ENCODE measurements around the gene USB1.

Gene USB1

DNA sequence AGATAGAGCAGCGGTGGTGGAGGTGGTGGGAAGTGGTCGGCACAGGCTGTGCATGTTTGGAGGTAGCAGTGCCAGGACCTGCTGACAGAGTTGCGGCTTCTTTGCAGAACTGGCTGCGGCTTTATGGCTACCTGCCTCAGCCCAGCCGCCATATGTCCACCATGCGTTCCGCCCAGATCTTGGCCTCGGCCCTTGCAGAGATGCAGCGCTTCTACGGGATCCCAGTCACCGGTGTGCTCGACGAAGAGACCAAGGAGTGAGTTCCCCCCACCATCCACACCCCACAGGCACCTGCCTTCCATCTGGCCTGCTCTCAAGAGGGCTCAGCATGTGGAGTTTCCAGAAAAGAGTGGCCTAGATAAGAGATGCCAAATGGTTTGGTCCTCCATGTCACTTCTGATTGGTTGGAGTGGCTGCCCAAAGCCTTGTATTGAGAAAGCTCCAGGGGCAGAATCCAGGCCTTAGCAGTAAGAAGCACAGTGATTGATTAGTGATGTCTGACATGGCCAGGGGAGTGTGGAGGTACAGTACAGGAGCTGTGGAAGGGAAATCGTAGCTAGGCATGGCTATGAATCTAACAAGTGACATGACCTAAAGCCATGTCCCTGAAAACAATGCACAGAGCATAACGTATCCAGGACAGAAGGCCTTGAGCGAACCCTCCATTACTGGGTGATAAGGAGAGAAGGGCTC lies 36.3 kb downstream of the USB1 start:
- DNase-seq: no peak

DNA sequence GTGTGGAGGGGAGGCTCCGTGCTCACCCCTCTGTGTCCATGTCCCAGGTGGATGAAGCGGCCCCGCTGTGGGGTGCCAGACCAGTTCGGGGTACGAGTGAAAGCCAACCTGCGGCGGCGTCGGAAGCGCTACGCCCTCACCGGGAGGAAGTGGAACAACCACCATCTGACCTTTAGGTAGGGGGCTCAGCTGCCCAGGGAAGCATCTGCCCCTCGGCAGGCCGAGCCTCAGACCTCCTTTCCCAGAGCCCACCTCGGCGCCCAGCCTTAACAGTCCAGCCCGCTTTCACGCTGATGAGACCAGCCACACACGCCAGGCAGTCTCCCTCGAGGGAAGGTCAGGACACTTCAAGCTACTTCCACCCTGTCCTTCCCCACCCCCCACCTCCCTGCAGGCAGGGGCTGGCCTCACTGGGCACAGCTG lies 37.0 kb downstream of the USB1 start:
- DNase-seq: no peak

DNA sequence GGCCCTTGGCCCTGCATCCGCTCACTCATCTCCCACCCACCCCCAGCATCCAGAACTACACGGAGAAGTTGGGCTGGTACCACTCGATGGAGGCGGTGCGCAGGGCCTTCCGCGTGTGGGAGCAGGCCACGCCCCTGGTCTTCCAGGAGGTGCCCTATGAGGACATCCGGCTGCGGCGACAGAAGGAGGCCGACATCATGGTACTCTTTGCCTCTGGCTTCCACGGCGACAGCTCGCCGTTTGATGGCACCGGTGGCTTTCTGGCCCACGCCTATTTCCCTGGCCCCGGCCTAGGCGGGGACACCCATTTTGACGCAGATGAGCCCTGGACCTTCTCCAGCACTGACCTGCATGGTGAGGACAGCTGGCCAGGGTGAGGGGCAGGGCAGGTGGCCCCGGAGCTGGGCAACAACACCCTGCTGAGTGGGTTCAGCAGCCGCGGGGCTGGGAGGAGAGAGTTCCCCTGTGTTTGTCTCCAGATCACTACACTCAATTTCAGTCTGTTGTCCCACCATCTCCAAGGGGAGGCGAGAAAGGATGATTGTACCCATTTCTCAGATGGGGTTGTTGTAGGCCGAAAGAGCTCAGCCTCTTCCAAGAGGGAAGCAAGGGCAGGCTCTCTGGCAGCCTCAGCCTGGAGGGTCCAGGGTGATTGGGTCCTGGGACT lies 38.8 kb downstream of the USB1 start:
- DNase-seq: no peak

DNA sequence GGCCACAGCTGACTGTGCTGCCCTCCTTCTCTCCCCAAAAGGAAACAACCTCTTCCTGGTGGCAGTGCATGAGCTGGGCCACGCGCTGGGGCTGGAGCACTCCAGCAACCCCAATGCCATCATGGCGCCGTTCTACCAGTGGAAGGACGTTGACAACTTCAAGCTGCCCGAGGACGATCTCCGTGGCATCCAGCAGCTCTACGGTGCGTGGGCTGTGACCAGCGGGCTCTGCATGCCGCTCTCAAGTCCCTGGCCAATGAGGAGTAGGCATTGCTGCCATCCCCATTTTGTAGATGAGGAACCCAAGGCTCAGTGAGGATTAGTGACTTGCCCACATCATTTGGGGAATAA lies 39.3 kb downstream of the USB1 start:
- no peak for DNase-seq

DNA sequence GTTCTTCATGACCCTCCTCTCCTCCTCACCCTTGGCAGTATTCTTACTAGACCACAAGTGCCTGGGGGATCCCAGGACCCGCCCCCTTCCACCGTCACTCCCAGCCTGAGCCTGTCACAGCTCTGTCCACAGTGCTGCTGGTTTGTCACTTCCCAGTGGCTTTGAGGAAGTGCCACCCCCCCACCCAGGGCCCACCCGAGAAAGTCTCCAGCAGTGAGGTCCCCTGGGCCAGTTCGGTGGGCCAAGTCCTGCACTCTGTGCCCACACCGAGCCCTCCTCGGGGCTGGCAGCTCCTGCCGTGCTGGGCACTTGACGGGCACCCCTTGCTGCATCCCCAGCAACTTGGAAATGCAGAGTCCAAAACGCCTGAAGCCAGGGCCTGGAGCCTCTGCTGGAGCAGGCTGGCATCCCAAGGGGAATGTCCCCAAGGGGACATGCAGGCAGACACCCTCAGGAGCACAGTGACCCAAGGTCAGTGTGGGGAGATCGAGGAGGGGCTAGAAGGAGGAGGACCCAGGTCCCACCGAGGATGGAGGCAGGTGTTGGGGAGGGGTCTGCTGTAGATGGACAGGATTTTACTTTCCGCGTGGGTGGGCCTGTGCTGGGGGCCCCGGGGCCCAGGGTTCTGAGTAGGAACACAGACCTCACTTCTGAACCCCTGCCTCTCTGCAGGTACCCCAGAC lies 39.9 kb downstream of the USB1 start:
- DNase-seq: no peak

DNA sequence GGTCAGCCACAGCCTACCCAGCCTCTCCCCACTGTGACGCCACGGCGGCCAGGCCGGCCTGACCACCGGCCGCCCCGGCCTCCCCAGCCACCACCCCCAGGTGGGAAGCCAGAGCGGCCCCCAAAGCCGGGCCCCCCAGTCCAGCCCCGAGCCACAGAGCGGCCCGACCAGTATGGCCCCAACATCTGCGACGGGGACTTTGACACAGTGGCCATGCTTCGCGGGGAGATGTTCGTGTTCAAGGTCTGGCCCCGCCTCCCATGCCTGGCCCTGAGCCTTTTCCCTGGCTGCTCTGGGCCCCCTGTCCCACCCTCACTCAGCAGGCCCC lies 40.4 kb downstream of the USB1 start:
- DNase-seq: no peak

DNA sequence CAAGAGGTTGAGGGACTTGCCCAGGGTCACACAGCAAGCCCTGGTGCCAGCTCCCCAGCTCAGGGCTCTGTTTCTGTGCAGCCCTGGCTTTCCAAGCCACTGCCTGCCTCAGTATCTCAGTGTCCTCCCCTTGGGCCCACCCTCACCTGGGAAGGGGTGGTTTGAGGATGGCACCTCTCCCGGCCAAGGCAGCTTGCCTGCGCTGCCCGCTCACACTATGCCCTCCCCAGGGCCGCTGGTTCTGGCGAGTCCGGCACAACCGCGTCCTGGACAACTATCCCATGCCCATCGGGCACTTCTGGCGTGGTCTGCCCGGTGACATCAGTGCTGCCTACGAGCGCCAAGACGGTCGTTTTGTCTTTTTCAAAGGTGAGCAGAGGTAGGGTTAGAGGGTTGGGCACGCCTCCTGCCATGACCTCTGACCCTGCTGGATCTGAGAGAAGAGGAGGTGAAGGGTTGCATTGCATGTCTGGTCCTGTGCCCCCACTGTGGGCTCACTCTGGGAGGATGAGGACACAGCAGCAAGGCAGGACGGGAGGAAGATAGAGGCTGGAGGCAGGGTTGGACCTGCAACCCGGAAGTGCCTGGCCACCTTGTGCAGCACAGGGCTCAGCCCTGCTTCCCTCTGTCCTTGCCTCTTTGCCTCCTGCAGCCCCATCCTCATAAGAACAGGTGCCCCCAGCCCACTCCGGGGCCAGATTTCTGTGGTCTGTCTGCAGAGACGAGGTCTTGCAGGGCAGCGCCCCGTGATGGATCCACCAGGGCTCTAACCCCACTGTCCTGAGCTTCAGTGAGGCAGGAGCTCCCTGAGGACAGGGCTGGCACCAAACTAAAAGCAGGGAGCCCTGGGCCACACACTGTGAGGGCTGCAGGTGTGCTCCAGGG lies 41.0 kb downstream of the USB1 start:
- DNase-seq: no peak

DNA sequence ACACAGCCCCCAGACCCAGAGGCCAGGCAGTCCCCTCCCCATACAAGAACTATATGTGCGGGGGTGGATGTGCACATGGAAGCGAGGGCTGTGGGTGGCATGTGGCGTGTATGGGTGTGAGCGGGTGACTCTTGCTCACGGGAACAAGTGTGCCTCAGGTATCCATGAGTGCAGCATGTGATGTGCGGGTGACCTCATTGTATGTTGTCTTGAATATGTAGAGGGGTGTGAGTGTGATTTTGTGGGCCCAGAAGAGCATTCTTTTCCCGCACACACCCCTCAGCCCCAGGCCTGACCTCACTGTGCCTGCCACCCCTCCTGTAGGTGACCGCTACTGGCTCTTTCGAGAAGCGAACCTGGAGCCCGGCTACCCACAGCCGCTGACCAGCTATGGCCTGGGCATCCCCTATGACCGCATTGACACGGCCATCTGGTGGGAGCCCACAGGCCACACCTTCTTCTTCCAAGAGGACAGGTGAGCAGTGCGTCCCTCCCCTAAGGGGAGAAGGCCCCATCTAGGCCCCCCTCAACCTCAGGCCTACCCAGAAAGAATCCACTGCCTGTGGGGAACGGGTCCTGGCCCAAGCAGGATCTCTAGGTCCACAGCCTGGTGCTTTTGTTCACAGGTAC lies 41.8 kb downstream of the USB1 start:
- no peak for DNase-seq

DNA sequence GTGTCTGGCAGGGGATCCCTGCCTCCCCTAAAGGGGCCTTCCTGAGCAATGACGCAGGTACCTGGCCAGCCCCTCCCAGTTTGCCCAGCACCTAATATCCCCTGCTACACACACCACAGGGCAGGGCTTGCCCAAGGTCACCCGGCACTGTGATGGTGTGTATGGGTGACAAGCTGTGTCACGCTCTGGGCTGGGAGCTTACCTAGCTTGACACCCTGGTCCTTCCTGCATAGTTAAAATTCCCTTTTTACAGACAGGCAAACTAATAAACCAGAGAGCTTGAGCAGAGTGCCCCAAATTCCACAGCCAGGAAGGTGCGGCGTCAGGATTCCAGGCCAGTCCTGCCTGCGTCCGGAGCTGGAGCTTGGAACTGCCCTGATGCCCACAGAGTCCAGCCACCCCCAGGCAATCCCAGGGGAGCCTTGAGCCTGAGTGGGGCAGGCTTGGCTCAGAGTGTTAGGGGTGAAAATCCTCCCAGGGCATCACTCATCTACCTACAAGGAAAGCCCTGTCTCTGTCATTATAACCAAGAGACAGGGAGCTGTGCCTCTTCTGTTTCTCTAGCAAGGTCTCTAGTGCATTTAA lies 42.5 kb downstream of the USB1 start:
- no peak for DNase-seq

DNA sequence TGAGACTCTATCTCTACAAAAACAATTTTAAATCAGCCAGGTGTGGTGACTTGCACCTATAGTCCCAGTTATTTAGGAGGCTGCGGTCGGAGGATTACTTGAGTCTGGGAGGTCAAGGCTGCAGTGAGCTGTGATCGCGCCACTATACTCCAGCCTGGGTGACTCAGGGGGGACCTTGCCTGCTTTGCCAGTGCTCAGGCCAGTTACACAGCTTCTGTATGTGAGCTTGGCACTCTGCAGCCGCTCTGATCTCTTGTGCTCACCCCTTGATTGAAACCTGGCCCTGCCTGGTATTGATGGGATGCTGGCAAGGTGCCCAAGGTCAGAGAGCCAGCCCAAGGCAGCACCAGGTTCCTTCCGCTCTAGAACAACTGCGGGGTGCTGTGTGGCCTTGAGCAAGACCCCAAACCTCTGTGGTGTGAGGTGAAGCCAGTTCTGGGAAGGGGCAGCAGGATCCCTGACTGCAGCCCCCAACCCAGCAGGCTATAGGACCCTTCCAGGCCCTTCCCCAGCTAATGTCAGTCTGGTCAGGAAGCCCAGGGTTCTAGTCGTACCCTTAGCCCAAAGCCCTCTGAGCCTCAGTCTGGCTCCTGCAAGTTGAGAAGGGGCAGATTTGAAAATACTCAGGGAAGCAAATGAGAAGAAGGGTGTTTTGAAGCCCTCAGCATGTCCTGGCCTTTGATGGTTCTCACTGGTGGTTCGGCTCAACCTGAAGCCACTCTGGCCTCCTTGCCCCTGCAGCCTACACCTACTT lies 43.2 kb downstream of the USB1 start:
- no peak for DNase-seq

DNA sequence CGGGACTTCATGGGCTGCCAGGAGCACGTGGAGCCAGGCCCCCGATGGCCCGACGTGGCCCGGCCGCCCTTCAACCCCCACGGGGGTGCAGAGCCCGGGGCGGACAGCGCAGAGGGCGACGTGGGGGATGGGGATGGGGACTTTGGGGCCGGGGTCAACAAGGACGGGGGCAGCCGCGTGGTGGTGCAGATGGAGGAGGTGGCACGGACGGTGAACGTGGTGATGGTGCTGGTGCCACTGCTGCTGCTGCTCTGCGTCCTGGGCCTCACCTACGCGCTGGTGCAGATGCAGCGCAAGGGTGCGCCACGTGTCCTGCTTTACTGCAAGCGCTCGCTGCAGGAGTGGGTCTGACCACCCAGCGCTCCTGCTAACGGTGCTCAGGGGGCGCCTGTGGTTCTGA lies 43.9 kb downstream of the USB1 start:
- no peak for DNase-seq

DNA sequence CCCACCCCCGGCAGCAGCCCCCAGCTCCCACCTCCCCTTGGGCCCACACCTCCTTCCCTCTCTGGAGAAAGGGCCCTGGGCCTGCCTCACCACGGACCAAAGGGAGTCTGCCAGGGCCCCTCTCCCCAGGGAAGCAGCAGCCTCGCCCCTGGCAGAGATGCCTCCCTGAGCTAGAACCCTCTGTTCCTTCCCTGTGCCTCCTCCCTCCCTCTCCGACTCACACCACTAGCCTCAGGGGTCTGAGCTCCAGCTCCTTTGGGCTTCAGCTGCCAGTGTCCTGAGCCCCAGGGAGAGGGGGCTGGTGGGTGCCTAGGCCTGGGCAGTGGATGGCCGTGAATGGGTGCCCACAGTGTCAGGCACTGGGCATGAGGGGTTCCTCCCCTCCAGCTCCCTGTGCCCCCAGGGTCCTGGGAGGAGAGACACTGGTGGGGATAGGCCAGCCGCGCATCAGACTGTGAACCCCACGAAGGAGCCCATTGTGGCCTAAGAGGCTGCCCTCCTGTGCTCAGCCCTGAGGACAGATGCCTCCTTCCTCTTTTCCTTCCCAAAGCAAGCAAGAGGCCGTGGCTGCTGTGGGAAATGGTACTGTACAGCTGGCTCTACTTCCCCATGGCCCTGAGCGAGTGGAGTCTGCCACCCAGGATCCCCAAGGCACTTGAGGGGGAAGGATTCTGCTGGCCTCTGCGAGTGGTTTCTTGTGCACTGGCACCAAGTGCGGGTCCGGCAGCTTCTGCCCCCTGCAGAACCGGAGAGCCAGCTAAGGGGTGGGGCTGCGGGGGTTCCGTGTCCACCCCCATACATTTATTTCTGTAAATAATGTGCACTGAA lies 45.1 kb downstream of the USB1 start:
- no peak for DNase-seq

DNA sequence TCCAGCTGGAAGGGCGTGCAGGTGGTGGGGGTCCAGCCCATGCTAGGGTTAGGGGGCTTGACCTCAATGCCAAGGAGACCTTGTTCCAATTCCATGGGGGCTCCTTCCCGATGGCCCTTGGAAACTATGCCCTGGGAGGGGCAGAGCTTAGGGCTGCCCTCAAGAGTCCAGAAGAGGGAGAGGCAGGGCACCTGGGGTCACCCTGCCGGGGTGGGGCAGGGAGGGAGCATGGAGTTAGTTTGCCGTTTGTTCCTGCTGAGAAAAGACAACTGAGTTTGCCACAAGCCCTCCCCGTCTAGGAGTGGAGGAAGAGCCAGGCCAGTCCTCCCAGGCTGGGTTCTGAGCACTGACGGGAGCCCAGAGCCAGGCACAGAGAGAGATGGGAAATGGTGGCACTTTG lies 45.7 kb downstream of the USB1 start:
- DNase-seq: no peak

DNA sequence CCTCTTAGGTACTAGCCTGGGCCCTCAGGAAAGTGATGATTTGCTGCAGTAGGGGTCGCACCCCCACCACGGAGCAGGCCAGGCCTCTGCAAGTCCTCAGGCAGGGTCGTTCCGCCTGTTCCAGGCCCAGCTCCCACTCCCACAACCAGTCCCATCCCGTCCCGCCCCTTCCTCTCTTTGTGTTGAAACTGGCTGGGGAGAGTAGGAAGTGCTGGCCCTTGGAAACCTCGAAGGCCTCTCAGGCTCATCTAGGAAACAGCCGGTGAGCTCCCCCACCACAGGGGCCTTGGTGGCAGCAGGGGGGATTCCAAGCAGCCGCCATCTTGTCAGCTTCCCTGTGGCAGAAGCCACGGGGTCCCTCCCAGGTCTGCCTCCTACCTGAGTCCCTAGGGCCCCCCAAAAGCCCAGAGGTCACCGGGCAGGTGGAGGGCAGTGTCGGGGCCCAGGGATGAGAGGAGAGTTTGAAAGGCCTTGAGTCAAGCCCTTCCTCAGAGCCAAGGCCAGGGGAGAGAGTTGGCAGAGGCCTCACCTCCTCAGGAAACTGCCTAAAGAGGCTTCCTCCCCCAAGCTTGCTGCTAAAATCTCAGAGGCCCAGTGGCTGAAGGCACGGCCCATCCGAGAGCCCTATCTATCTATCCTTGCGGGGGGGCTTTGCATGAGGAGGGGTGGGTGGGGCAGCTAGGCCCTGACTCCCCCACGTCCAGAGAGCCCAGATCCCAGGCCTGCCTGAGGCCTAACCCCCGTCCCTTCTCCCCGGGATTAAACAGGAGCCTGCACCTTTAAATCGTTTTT lies 46.5 kb downstream of the USB1 start:
- no peak for DNase-seq

DNA sequence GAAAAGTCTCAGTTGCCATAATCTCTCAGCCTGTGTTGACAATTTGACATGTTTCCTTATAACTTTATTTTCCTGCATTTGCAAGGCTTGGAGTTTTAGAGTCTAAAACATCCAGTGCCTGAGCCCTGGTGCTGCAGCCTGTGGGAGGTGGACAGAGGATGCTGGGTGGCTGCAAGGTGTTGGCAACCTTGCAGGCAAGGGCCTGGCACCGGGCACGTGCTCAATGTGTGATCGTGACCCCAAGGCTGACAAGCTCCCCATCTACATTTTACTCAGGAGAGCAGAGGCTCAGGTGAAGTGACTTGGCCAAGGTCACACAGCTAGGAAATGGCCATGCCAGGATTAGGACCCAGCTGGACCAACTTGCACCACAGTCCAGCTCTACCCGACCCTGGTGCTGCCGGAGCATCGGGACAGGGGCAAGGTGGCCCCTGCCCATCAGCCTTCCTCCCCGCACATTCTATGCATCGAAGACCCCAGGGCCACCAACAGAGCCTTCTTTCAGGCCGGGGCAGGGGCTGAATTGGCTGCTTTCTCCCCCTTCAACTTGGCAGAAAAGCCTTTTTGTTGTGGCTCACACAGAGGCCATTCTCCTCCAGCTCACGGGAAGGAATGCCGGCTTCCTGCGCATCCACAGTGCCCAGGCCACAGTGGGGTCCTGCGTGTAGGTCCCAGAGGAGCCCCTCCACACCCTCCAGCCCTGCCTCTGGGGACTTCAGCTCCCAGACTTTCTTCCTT lies 47.5 kb downstream of the USB1 start:
- no peak for DNase-seq

DNA sequence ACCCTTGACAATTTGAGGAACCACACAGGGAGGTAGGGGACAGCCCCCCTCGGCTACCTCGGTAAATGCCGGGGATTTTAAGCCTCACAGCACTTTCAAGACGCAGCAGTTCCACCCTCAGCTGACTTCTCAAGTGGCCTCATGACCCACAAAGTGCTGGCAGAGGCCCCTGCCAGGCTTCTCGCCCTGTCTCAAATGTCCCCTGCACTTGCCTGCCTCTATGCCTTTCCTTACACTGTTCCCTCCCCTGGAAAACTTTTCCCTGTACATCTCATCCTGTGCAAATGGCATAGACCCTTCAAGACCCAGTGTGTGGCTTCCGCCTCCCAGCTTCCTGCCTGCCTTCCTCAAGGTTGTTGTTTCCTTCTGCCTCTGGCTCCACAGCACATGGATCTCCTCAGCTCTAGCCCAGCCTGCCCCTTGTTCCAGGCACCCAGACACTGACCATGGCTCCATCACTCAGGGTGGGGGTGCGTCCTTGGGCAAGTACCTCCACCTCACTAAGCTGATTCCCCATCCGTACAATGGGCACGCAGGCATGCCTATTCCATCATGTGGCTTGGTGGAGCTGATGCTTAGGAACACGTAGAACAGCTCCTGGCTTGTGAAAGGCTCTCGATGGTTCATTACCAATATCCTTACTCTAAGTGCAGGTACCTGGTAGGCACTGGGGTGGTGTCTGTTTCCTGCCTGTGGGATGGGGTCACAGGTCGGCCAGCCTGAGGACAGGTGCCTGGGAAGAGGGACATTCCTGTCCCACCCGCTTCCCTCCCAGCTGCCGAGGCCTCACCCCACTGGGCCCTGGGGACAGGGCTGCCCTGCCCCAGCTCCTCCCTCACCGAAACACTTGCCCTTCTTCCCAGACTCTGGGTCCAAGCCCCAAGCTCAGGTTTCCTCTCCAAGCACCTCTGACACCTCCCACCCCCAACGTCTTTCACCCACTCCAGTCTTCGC lies 48.3 kb downstream of the USB1 start:
- no peak for DNase-seq

DNA sequence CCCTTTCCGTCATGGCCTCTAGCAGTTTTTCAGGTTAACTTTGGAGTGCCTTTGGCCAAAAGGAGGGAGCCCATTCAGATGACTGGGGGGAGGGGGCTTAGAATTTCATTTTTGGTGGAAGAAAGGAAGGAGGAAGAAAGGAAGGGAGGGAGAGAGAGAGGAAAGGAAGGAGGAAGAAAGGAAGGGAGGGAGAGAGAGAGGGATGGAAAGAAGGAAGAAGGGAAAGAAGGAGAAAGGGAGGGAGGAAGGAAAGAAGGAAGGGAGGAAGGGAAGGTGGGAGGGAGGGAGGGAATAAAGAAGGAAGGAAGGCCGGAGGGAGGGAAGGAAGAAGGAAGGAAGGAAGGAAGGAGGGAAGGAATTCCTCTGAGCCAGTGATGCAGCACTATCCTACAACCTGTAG lies 50.1 kb downstream of the USB1 start:
- no peak for DNase-seq

Measured in eye (tissue), 1 donor.